Activated naive CD4-positive, alpha-beta T cell treated with anti-CD3 and anti-CD28 coated beads for 36 hours (primary cell): ENCODE data around the gene AMOTL1. TPM values are rescaled to one million over a fixed set of nuclear protein-coding genes. Genes with fewer than 3 reads are reported as not detected.
A peak's percentile ranks its signal among the peaks of the same experiment; 100 is the strongest.

Source experiments
- CTCF ChIA-PET: fragments of 350-600 bp; sonication (Branson Sonifier 250); formaldehyde crosslinking; loops from one replicate; lab custom pipeline; 2021; ENCODE audit warnings: antibody characterized with exemption; lab: Charles Lee
- DNase-seq: peaks from one replicate; pipeline ENCODE4 v3.0.0-alpha.2; 2020
- H3K27ac Mint-ChIP-seq: one replicate; pipeline ENCODE4 v1.8.0; 2021; ENCODE audit warnings: mild to moderate bottlenecking, mixed read lengths
- H3K27me3 Mint-ChIP-seq: one replicate; pipeline ENCODE4 v1.8.0; 2021; ENCODE audit warnings: low read depth, mixed read lengths
- H3K36me3 Mint-ChIP-seq: one replicate; pipeline ENCODE4 v1.8.0; 2021; ENCODE audit warnings: low read depth, mixed read lengths
- H3K4me1 Mint-ChIP-seq: one replicate; pipeline ENCODE4 v1.8.0; 2021; ENCODE audit warnings: low read depth, mixed read lengths
- H3K4me3 Mint-ChIP-seq: one replicate; pipeline ENCODE4 v1.8.0; 2021; ENCODE audit warnings: mild to moderate bottlenecking, moderate library complexity, mixed read lengths
- H3K9me3 Mint-ChIP-seq: one replicate; pipeline ENCODE4 v1.8.0; 2021; ENCODE audit warnings: mixed read lengths
- intact Hi-C: fragments of 100-400 bp; cut with micrococcal nuclease; formaldehyde crosslinking; loops from one replicate; pipeline ENCODE4 v1.15.1; 2023
- total RNA-seq, 2 experiments: library from RNA; stranded (reverse); gene quantifications; one replicate each; pipeline ENCODE4 v1.2.3, GENCODE V29; 2021

The AMOTL1 gene
- total RNA-seq, 2 experiments from 2014 or later, result 0.43 to 1.0 TPM

DNA sequence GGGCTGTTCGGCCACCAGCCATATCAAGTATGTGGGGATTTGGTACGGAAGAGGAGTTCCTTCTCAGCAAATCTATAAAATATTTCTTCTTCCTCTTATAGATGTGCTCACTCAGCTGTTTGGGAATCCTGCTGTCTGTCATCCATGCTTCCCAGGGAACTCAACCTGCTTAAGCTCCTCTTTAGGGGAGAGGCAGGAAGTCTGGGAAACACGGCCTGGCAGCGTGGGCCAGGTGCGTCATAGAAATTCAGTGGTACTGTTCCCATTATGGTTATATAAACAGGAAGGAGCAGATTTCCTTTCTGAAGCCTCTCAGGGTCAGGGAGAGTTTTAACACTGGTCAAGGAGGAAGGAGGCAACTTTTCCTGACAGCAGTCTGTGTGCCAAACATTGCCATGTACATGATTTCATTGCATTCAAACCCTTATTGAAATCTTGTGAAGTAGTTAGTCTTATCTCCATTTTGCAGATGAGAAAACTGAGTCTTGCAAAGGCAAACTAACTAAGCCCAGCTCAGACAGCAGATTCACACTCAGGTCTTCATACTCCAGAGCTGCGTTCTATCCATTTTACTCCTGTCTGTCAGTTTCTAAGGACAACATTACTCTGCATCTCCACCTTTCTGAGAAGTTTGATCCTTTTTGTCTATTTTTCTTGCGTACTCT lies 35.4 kb upstream of the AMOTL1 start:
- no peak overlapping the region for H3K4me3 Mint-ChIP-seq
- CTCF ChIA-PET, result interaction anchor here (0.6 kb wide), 1 partner anchor 664 kb away, joined by 3 read pairs; no protein-coding TSS in a partner anchor
- no peaks in the 10 kb centered on the region for H3K36me3 Mint-ChIP-seq
- no peak for DNase-seq
- H3K4me1 Mint-ChIP-seq, result peaks cover 6% of the 10 kb centered on the region
- H3K27ac Mint-ChIP-seq, result no peak overlapping the region
- intact Hi-C loops, result no loop called here
- peaks cover 2% of the 10 kb centered on the region for H3K27me3 Mint-ChIP-seq
- H3K9me3 Mint-ChIP-seq, result no peaks in the 10 kb centered on the region

- no peak overlapping the region for H3K4me3 Mint-ChIP-seq
- H3K9me3 Mint-ChIP-seq, result no peaks in the 10 kb centered on the region
- peaks cover 2% of the 10 kb centered on the region for H3K27me3 Mint-ChIP-seq
- intact Hi-C loops, result no loop called here
- H3K27ac Mint-ChIP-seq, result no peak overlapping the region
- CTCF ChIA-PET, result interaction anchor here (0.6 to 1.4 kb wide), 2 partner anchors 112 to 128 kb away, joined by 4 to 6 read pairs; no protein-coding TSS in a partner anchor
- H3K36me3 Mint-ChIP-seq, result no peaks in the 10 kb centered on the region
- H3K4me1 Mint-ChIP-seq, result peaks cover 6% of the 10 kb centered on the region
- DNase-seq, result peak; percentile 10
These were observed 33.4 kb upstream of the AMOTL1 start for GRCh38 chr11:94734563-94735275.

DNA sequence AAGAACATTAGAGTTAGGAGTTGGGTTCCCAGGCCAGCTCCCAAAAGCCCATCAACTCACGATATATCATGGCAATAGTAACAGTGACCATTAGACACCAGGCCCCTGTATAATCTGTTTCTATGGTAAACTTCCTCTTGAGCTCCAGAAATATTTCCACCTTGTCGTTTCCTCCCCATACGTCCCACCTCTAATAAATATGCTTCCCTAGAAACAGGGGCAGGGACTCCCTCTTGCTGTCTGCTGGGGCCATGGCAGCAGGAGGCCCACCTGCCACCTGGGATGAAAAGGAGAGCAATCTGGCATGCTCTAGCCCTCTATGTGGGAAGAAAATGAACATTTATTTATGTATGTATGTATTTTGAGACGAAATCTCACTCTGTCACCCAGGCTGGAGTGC lies 32.2 kb upstream of the AMOTL1 start:
- peaks cover 3% of the 10 kb centered on the region for H3K27me3 Mint-ChIP-seq
- intact Hi-C loops, result no loop called here
- CTCF ChIA-PET, result no interaction called here
- H3K27ac Mint-ChIP-seq, result no peak overlapping the region
- no peak for DNase-seq
- H3K9me3 Mint-ChIP-seq, result no peaks in the 10 kb centered on the region
- H3K4me1 Mint-ChIP-seq, result peaks cover 8% of the 10 kb centered on the region
- H3K36me3 Mint-ChIP-seq, result no peaks in the 10 kb centered on the region
- no peak overlapping the region for H3K4me3 Mint-ChIP-seq

DNA sequence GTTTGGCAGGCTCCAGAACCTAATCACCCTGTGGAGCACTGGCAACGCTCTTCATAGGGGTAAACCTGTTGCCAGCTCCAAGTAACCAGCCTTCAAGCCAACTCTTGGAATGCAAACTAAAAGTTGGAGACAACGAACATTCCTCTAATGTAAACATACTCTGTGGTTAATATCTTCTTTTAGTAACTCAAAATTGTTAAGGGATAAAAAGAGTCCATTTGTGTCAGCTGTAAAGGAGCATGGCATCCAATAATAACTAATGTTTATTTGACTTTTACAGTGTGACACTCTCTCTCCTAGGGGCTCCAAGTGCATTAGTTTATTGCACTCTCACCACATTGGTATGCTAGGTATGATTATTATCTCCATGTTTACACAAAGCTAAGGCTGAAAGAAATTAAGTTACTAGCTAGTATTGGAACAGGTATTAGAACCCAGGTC lies 31.0 kb upstream of the AMOTL1 start:
- H3K27me3 Mint-ChIP-seq, result peaks cover 15% of the 10 kb centered on the region
- no peaks in the 10 kb centered on the region for H3K9me3 Mint-ChIP-seq
- peaks cover 18% of the 10 kb centered on the region for H3K4me1 Mint-ChIP-seq
- intact Hi-C loops, result no loop called here
- no peaks in the 10 kb centered on the region for H3K36me3 Mint-ChIP-seq
- DNase-seq, result no peak
- H3K4me3 Mint-ChIP-seq, result no peak overlapping the region
- H3K27ac Mint-ChIP-seq, result no peak overlapping the region
- CTCF ChIA-PET, result no interaction called here

DNA sequence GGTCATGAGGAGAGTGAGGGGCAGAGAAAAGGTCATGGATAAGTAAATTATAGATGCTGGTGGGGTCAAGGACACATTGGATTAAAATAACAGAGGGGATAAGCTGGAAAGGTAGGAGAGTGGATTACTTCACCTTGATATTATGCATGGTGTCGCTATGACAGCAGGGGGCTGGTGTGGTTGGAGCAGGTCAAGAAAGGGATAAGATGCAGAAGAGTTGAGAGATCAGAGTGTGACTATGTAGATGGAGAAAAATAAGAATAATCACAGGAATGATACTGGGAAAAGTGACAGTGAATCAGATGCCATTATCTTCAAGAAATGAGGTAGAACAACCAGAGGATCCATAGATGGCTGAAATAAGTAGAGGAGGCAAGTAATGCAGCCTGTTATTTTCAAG lies 29.4 kb upstream of the AMOTL1 start:
- no peak for DNase-seq
- CTCF ChIA-PET, result no interaction called here
- Mint-ChIP-seq H3K27ac (no peak overlapping the region), H3K9me3 (no peaks in the 10 kb centered on the region), H3K36me3 (no peaks in the 10 kb centered on the region), H3K4me3 (no peak overlapping the region), H3K27me3 (peaks cover 27% of the 10 kb centered on the region), H3K4me1 (peaks cover 18% of the 10 kb centered on the region)
- intact Hi-C loops, result no loop called here

DNA sequence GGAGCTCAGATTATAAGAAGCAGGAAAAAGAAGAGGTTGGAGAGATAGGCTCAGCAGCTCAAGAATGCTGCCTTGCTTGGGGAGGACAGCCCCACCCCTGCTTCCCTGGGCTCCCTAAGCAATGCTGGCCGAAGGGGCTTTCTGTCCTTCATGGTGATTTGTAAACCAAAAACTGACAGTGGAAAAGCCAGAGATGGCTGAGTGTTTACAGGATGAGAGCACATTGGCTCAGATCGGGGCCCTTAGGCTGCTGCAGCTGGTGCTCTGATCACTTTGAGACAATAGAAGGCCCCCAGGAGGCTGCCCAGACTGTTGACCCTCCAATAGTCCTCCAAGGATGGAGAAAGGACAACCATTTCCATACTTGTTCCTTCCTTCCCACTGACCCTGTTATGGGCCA lies 28.8 kb upstream of the AMOTL1 start:
- DNase-seq, result no peak
- Mint-ChIP-seq H3K27ac (no peak overlapping the region), H3K4me3 (no peak overlapping the region), H3K4me1 (peaks cover 18% of the 10 kb centered on the region), H3K36me3 (no peaks in the 10 kb centered on the region), H3K9me3 (no peaks in the 10 kb centered on the region), H3K27me3 (peaks cover 27% of the 10 kb centered on the region)
- CTCF ChIA-PET, result no interaction called here
- intact Hi-C loops, result no loop called here

GRCh38 chr11:94740083-94741021 lies 27.8 kb upstream of the AMOTL1 start:
- peak; percentile 9 for DNase-seq
- CTCF ChIA-PET, result interaction anchor here (0.9 to 2.1 kb wide), 2 partner anchors 15 to 18 kb away, joined by 3 to 5 read pairs; no protein-coding TSS in a partner anchor
- Mint-ChIP-seq H3K36me3 (no peaks in the 10 kb centered on the region), H3K27ac (no peak overlapping the region), H3K4me1 (peaks cover 12% of the 10 kb centered on the region), H3K9me3 (no peaks in the 10 kb centered on the region), H3K4me3 (peak overlapping the region; percentile 68), H3K27me3 (peaks cover 27% of the 10 kb centered on the region)
- intact Hi-C loops, result loop anchor here (2.0 kb wide), 2 partner anchors 22 to 222 kb away; no protein-coding TSS in a partner anchor

GRCh38 chr11:94741022-94741679 lies 27.0 kb upstream of the AMOTL1 start:
- Mint-ChIP-seq H3K36me3 (no peaks in the 10 kb centered on the region), H3K27ac (no peak overlapping the region), H3K4me1 (peaks cover 12% of the 10 kb centered on the region), H3K9me3 (no peaks in the 10 kb centered on the region), H3K4me3 (peak overlapping the region; percentile 68), H3K27me3 (peaks cover 32% of the 10 kb centered on the region)
- intact Hi-C loops, result loop anchor here (2.0 kb wide), 2 partner anchors 22 to 222 kb away; no protein-coding TSS in a partner anchor
- CTCF ChIA-PET, result interaction anchor here (0.6 to 2.1 kb wide), 4 partner anchors 15 to 152 kb away, joined by 3 to 5 read pairs (median 3); no protein-coding TSS in a partner anchor
- DNase-seq, result peak; percentile 4

DNA sequence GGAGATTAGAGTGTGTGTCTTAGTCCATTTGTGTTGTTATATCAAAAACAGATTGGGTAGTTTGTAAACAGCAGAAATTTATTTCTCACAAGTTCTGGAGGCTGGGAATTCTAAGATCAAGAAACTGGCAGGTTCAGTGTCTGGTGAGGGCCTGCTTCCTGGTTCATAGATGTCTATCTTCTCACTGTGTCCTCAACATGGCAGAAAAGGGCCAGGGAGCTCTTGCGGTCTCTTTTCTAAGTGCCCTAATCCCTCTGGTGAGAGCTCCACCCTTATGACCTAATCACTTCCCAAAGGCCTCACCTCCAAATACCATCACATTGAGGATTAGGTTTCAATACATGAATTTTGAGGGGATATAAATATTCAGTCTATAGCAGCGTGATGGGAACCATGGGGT lies 25.5 kb upstream of the AMOTL1 start:
- Mint-ChIP-seq H3K4me3 (no peak overlapping the region), H3K27me3 (peaks cover 39% of the 10 kb centered on the region), H3K4me1 (peaks cover 12% of the 10 kb centered on the region), H3K27ac (no peak overlapping the region), H3K36me3 (no peaks in the 10 kb centered on the region), H3K9me3 (no peaks in the 10 kb centered on the region)
- CTCF ChIA-PET, result interaction anchor here (1.3 to 2.1 kb wide), 2 partner anchors 13 to 87 kb away, joined by 3 to 5 read pairs; no protein-coding TSS in a partner anchor
- DNase-seq, result no peak
- intact Hi-C loops, result loop anchor here (1.0 kb wide), 1 partner anchor 119 kb away; no protein-coding TSS in a partner anchor

GRCh38 chr11:94746721-94747120 lies 21.4 kb upstream of the AMOTL1 start:
- no peak overlapping the region for H3K27ac Mint-ChIP-seq
- intact Hi-C loops, result no loop called here
- peaks cover 2% of the 10 kb centered on the region for H3K4me1 Mint-ChIP-seq
- H3K27me3 Mint-ChIP-seq, result peaks cover 47% of the 10 kb centered on the region
- CTCF ChIA-PET, result interaction anchor here (0.7 kb wide), 1 partner anchor 340 kb away, joined by 3 read pairs; no protein-coding TSS in a partner anchor
- H3K36me3 Mint-ChIP-seq, result no peaks in the 10 kb centered on the region
- no peaks in the 10 kb centered on the region for H3K9me3 Mint-ChIP-seq
- no peak for DNase-seq
- no peak overlapping the region for H3K4me3 Mint-ChIP-seq

- CTCF ChIA-PET, result interaction anchor here (0.7 kb wide), 1 partner anchor 340 kb away, joined by 3 read pairs; no protein-coding TSS in a partner anchor
- peaks cover 46% of the 10 kb centered on the region for H3K27me3 Mint-ChIP-seq
These were observed 21.0 kb upstream of the AMOTL1 start for GRCh38 chr11:94747146-94747545.

More at GRCh38 chr11:94747146-94747545, 21.0 kb upstream of the AMOTL1 start:
- no peak for DNase-seq
- H3K4me3 Mint-ChIP-seq, result no peak overlapping the region
- intact Hi-C loops, result no loop called here
- no peaks in the 10 kb centered on the region for H3K9me3 Mint-ChIP-seq
- no peaks in the 10 kb centered on the region for H3K4me1 Mint-ChIP-seq
- no peak overlapping the region for H3K27ac Mint-ChIP-seq
- H3K36me3 Mint-ChIP-seq, result no peaks in the 10 kb centered on the region
